ENCODE results near the gene DENND2A. TPM values are rescaled to one million over a fixed set of nuclear protein-coding genes. Genes with fewer than 3 reads are reported as not detected.
A peak's percentile ranks its signal among the peaks of the same experiment; 100 is the strongest.
"Not testable (repeated sequence)": the region's sequence is repeated elsewhere in the genome, so short reads cannot be mapped to it uniquely, and the experiment has no call there.

The DENND2A gene
- total RNA-seq, 1 donor from 2014 or later: 25.4 TPM

GRCh38 chr7:140667476-140667875 is 26.9 kb upstream of the DENND2A start:
- no peaks in the 10 kb centered on the region for H3K9me3 Mint-ChIP-seq
- no peaks in the 10 kb centered on the region for H3K27me3 Mint-ChIP-seq
- H3K27ac Mint-ChIP-seq: peak overlapping the region; percentile 92
- peaks cover 5% of the 10 kb centered on the region for H3K4me1 Mint-ChIP-seq (ENCODE audit: unreplicated experiment)
- no peak for DNase-seq (ENCODE audit: extremely low spot score, unreplicated experiment)
- TF ChIP-seq CTCF (conservative IDR thresholded peaks at IDR 0.05): no peak
- H3K36me3 Mint-ChIP-seq: no peaks in the 10 kb centered on the region
- H3K4me3 Mint-ChIP-seq: peak overlapping the region; percentile 60

- H3K27ac Mint-ChIP-seq; DNase-seq (ENCODE audit: extremely low spot score, unreplicated experiment): not testable (repeated sequence)
These were observed 22.3 kb upstream of the DENND2A start for GRCh38 chr7:140662938-140663337.

GRCh38 chr7:140661124-140661523 is 20.5 kb upstream of the DENND2A start:
- DNase-seq (ENCODE audit: extremely low spot score, unreplicated experiment): no peak
- Mint-ChIP-seq H3K27me3 (no peaks in the 10 kb centered on the region), H3K4me3 (no peak overlapping the region), H3K9me3 (no peaks in the 10 kb centered on the region), H3K36me3 (no peaks in the 10 kb centered on the region), H3K4me1 (ENCODE audit: unreplicated experiment) (peaks cover 16% of the 10 kb centered on the region), H3K27ac (no peak overlapping the region)
- TF ChIP-seq CTCF (conservative IDR thresholded peaks at IDR 0.05): no peak

More at GRCh38 chr7:140662938-140663337, 22.3 kb upstream of the DENND2A start:
- H3K36me3 Mint-ChIP-seq; H3K4me3 Mint-ChIP-seq; H3K27me3 Mint-ChIP-seq; H3K4me1 Mint-ChIP-seq (ENCODE audit: unreplicated experiment); H3K9me3 Mint-ChIP-seq: not testable (repeated sequence)

- DNase-seq (ENCODE audit: extremely low spot score, unreplicated experiment): no peak
- Mint-ChIP-seq H3K27me3 (no peaks in the 10 kb centered on the region), H3K4me3 (no peak overlapping the region), H3K9me3 (no peaks in the 10 kb centered on the region), H3K27ac (no peak overlapping the region), H3K36me3 (no peaks in the 10 kb centered on the region), H3K4me1 (ENCODE audit: unreplicated experiment) (peaks cover 19% of the 10 kb centered on the region)
- TF ChIP-seq CTCF (conservative IDR thresholded peaks at IDR 0.05): no peak
These were observed 19.2 kb upstream of the DENND2A start for GRCh38 chr7:140659856-140660255.

GRCh38 chr7:140657891-140658290 is 17.3 kb upstream of the DENND2A start:
- no peak for TF ChIP-seq CTCF (conservative IDR thresholded peaks at IDR 0.05)
- no peaks in the 10 kb centered on the region for H3K27me3 Mint-ChIP-seq
- no peak for DNase-seq (ENCODE audit: extremely low spot score, unreplicated experiment)
- no peaks in the 10 kb centered on the region for H3K9me3 Mint-ChIP-seq
- no peak overlapping the region for H3K4me3 Mint-ChIP-seq
- no peak overlapping the region for H3K27ac Mint-ChIP-seq
- no peaks in the 10 kb centered on the region for H3K36me3 Mint-ChIP-seq
- peaks cover 26% of the 10 kb centered on the region for H3K4me1 Mint-ChIP-seq (ENCODE audit: unreplicated experiment)

GRCh38 chr7:140656548-140657515 is 16.2 kb upstream of the DENND2A start:
- peak overlapping the region; percentile 95 for H3K27ac Mint-ChIP-seq
- DNase-seq (ENCODE audit: extremely low spot score, unreplicated experiment): no peak

More at GRCh38 chr7:140656548-140657515, 16.2 kb upstream of the DENND2A start:
- TF ChIP-seq CTCF (conservative IDR thresholded peaks at IDR 0.05): no peak
- no peaks in the 10 kb centered on the region for H3K9me3 Mint-ChIP-seq
- H3K4me1 Mint-ChIP-seq (ENCODE audit: unreplicated experiment): peaks cover 26% of the 10 kb centered on the region
- H3K4me3 Mint-ChIP-seq: peak overlapping the region; percentile 75
- H3K36me3 Mint-ChIP-seq: no peaks in the 10 kb centered on the region
- no peaks in the 10 kb centered on the region for H3K27me3 Mint-ChIP-seq
